T-helper 1 cell treated with Interleukin-12 subunit alpha and Interleukin-12 subunit beta and Interleukin-4 antibody, amounts not matched to agents 30 μg/mL and 1 μg/mL, for 36 hours (primary cell): ENCODE measurements around the gene C20orf96.

Source experiments
- H3K27ac Mint-ChIP-seq: one replicate; pipeline ENCODE4 v1.8.0; 2021; ENCODE audit warnings: mild to moderate bottlenecking, mixed read lengths
- H3K27me3 Mint-ChIP-seq: one replicate; pipeline ENCODE4 v1.8.0; 2021; ENCODE audit warnings: low read depth, mixed read lengths
- H3K36me3 Mint-ChIP-seq: one replicate; pipeline ENCODE4 v1.8.0; 2021; ENCODE audit warnings: low read depth, mixed read lengths
- H3K4me1 Mint-ChIP-seq: one replicate; pipeline ENCODE4 v1.8.0; 2021; ENCODE audit warnings: low read depth, mixed read lengths
- H3K4me3 Mint-ChIP-seq: one replicate; pipeline ENCODE4 v1.8.0; 2021; ENCODE audit warnings: mild to moderate bottlenecking, moderate library complexity, mixed read lengths
- H3K9me3 Mint-ChIP-seq: one replicate; pipeline ENCODE4 v1.8.0; 2021; ENCODE audit warnings: mixed read lengths

C20orf96 gene

GRCh38 chr20:324177-325044 is 33.9 kb upstream of the C20orf96 start:
- H3K4me3 Mint-ChIP-seq = peak overlapping the region; percentile 86
- peaks cover 10% of the 10 kb centered on the region for H3K4me1 Mint-ChIP-seq
- peaks cover 6% of the 10 kb centered on the region for H3K27me3 Mint-ChIP-seq
- peaks cover 1% of the 10 kb centered on the region for H3K36me3 Mint-ChIP-seq
- H3K27ac Mint-ChIP-seq = peak overlapping the region; percentile 72
- no peaks in the 10 kb centered on the region for H3K9me3 Mint-ChIP-seq

GRCh38 chr20:316316-317068 is 25.9 kb upstream of the C20orf96 start:
- Mint-ChIP-seq H3K4me3 (no peak overlapping the region), H3K9me3 (no peaks in the 10 kb centered on the region), H3K27me3 (peaks cover 6% of the 10 kb centered on the region), H3K27ac (no peak overlapping the region), H3K36me3 (peaks cover 1% of the 10 kb centered on the region), H3K4me1 (peaks cover 3% of the 10 kb centered on the region)

DNA sequence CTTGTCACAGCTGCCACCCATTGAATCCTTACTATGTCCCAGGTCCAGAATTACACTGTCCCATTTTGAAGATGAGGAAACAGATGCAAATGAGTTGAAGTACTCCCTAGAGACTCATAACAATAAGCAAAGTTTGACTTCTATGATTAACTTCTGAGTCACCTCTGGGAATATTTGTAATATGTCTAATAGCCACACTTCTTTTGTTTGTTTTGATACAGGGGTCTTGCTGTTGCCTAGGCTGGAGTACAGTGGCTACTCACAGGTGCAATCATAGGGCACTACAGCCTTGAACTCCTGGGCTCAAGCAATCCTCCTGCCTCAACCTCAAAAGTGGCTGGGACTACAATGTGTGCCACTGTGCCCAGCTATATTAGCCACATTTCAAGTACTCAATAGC is 23.4 kb upstream of the C20orf96 start:
- Mint-ChIP-seq H3K4me1 (peaks cover 14% of the 10 kb centered on the region), H3K36me3 (no peaks in the 10 kb centered on the region), H3K27ac (no peak overlapping the region), H3K4me3 (no peak overlapping the region), H3K9me3 (no peaks in the 10 kb centered on the region), H3K27me3 (no peaks in the 10 kb centered on the region)

DNA sequence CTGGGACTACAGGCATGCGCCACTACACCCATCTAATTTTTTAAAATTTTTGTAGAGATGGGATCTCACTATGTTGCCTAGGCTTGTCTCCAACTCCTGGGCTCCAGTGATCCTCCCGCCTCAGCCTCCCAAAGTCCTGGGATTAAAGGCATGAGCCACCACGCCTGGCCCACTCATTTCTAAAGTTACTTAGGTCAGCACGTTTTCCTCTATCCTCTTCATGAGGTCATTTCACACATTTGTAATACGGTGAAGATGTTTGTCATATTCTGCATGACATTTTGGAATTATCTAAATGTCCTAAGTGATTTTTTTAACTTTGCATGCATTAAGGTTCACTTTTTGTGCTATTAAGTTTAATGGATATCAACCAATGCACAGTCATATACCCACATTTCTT is 22.9 kb upstream of the C20orf96 start:
- H3K4me3 Mint-ChIP-seq = no peak overlapping the region
- H3K4me1 Mint-ChIP-seq = peaks cover 14% of the 10 kb centered on the region
- H3K27me3 Mint-ChIP-seq = no peaks in the 10 kb centered on the region
- no peak overlapping the region for H3K27ac Mint-ChIP-seq
- no peaks in the 10 kb centered on the region for H3K9me3 Mint-ChIP-seq
- H3K36me3 Mint-ChIP-seq = no peaks in the 10 kb centered on the region

DNA sequence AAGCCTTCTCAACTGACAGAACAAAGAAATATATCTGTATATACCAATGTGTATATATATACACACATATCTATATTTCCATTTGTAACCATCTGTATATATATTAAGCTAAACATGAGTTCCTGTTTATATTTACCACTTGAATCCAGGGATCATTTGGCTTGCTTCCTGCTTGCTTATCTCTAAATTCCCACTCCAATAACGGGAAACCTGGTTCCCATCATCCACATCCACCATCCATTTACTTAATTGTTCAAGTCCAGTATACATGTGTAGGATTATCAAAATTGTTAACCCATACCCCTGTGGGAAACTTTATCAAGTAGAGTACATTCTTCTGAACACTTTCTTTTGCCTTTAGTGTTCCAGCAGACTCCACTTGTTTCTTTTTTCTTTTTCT is 22.3 kb upstream of the C20orf96 start:
- Mint-ChIP-seq H3K36me3 (no peaks in the 10 kb centered on the region), H3K9me3 (no peaks in the 10 kb centered on the region), H3K4me3 (no peak overlapping the region), H3K27ac (no peak overlapping the region), H3K4me1 (peaks cover 14% of the 10 kb centered on the region), H3K27me3 (no peaks in the 10 kb centered on the region)

GRCh38 chr20:312067-312466 is 21.5 kb upstream of the C20orf96 start:
- no peak overlapping the region for H3K27ac Mint-ChIP-seq
- H3K9me3 Mint-ChIP-seq = no peaks in the 10 kb centered on the region
- peaks cover 14% of the 10 kb centered on the region for H3K4me1 Mint-ChIP-seq
- no peaks in the 10 kb centered on the region for H3K36me3 Mint-ChIP-seq
- no peaks in the 10 kb centered on the region for H3K27me3 Mint-ChIP-seq
- no peak overlapping the region for H3K4me3 Mint-ChIP-seq

GRCh38 chr20:311609-312008 is 21.1 kb upstream of the C20orf96 start:
- H3K9me3 Mint-ChIP-seq = no peaks in the 10 kb centered on the region

DNA sequence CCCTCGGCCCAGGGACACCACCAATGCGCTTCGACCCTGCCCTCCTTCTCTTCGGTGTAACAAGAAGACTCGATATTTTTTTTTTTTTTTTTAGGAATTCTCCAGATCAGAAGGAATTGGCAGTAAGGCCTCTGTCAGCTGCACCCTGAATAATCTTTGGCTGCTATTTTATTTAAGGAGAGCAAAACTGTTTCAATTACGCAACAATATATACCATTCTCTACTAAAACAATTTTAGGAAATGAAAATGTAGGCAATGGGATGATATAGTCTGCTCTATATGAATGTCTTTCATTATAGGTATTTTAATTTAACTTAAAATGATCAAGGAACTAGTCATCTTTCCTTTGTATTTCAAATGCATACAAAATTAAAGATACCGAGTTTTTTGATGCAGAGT is 20.1 kb upstream of the C20orf96 start:
- Mint-ChIP-seq H3K4me3 (peak overlapping the region; percentile 77), H3K27ac (peak overlapping the region; percentile 84), H3K36me3 (no peaks in the 10 kb centered on the region), H3K4me1 (peaks cover 14% of the 10 kb centered on the region), H3K9me3 (no peaks in the 10 kb centered on the region), H3K27me3 (no peaks in the 10 kb centered on the region)

More at GRCh38 chr20:311609-312008, 21.1 kb upstream of the C20orf96 start:
- Mint-ChIP-seq H3K27me3 (no peaks in the 10 kb centered on the region), H3K36me3 (no peaks in the 10 kb centered on the region), H3K4me3 (no peak overlapping the region), H3K4me1 (peaks cover 14% of the 10 kb centered on the region), H3K27ac (no peak overlapping the region)

DNA sequence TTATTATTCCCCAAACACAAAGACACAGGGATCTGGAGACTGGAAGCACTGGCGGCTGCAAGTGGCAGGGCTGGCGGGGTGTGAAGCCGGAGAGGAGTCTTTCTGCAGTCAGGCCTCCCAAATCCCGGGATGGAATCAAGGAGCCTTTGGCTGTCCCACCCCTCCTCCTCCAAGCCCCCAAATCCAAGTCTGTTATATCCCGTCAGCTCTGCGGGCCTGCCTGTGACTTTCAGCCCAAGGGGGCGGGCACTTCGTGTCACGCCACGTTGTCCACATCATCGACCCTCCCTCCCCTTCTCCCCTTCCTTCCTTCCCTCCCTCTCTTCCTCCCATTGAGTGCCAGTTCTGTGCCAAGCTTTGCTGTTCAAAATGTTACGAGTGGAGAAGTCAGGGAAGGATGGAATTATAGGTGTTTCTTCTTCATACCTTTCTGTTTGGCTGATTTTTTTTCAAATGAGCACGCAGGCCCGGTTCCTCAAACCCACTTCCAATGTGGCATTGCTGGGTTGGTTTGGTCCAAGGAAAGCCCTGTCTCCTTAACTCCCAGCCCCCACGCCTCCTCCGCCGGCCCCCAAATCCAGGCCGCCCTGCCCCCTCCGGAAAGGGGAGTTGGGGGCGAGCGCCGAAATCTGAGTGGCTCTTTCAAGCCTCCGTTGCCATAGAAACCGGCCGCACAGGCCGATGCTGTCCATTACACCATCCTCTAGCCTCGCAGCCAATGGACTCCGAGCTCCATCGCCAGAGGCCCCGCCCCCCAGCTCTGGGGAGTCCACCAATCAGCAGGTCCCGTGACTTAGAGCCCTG is 19.5 kb upstream of the C20orf96 start:
- no peaks in the 10 kb centered on the region for H3K36me3 Mint-ChIP-seq
- no peaks in the 10 kb centered on the region for H3K9me3 Mint-ChIP-seq
- peaks cover 14% of the 10 kb centered on the region for H3K4me1 Mint-ChIP-seq
- peak overlapping the region; percentile 84 for H3K27ac Mint-ChIP-seq
- H3K4me3 Mint-ChIP-seq = peak overlapping the region; percentile 77
- H3K27me3 Mint-ChIP-seq = no peaks in the 10 kb centered on the region

DNA sequence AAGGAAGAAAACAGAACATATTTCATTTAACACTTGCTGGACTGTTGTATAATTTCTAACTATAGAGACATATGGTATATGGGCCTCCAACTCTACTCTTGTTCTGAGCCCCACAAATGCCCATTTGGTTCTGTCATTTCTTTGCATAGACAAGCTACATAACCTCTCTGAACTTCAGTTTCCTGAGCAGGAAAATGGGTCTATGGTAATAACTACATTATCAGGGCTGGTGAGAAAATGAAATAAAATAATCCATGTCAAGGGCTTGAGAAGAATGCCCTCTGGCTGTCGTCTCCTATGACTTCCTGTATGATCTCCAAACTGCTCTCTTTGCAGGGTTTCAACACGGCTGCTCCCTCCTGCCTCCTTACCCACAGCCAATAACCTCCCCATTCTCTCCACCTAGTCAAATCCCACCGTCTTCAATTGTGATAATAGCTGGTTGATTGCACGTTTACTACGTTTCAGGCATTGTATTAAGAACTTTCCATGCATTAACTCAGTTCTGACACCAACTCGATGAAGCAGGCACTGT is 18.8 kb upstream of the C20orf96 start:
- H3K4me3 Mint-ChIP-seq = peak overlapping the region; percentile 27
- peak overlapping the region; percentile 32 for H3K27ac Mint-ChIP-seq

GRCh38 chr20:308427-309038 is 18.0 kb upstream of the C20orf96 start:
- Mint-ChIP-seq H3K9me3 (no peaks in the 10 kb centered on the region), H3K36me3 (no peaks in the 10 kb centered on the region), H3K27me3 (no peaks in the 10 kb centered on the region), H3K4me1 (peaks cover 14% of the 10 kb centered on the region), H3K27ac (no peak overlapping the region), H3K4me3 (no peak overlapping the region)

More for the DNA sequence above, 18.8 kb upstream of the C20orf96 start:
- Mint-ChIP-seq H3K9me3 (no peaks in the 10 kb centered on the region), H3K27me3 (no peaks in the 10 kb centered on the region), H3K36me3 (no peaks in the 10 kb centered on the region), H3K4me1 (peaks cover 14% of the 10 kb centered on the region)

DNA sequence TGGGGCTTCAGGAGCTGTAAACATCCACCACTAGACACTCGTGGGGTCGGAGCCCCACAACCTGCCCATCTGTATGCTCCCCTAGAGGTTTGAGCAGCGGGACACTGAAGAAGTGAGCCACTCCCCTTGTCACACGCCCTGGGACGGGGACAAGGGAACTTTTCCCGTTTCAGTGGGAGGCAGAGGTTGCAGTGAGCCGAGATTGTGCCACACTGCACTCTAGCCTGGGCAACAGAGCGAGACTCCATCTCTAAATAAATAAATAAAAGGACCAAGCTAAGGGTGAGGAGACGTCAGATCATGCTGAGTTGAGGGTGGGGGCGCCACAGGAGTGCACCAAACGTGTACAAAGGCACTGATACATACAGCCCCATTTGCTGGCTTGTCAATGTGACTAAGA is 15.2 kb upstream of the C20orf96 start:
- Mint-ChIP-seq H3K27me3 (no peaks in the 10 kb centered on the region), H3K36me3 (peaks cover 7% of the 10 kb centered on the region), H3K27ac (no peak overlapping the region), H3K4me3 (no peak overlapping the region), H3K9me3 (no peaks in the 10 kb centered on the region), H3K4me1 (peaks cover 25% of the 10 kb centered on the region)

- Mint-ChIP-seq H3K9me3 (no peaks in the 10 kb centered on the region), H3K4me1 (peaks cover 32% of the 10 kb centered on the region), H3K4me3 (no peak overlapping the region), H3K27me3 (no peaks in the 10 kb centered on the region), H3K27ac (no peak overlapping the region), H3K36me3 (peaks cover 28% of the 10 kb centered on the region)
These were observed 11.6 kb upstream of the C20orf96 start for GRCh38 chr20:301886-302848.
